ENCODE data around the gene NCKAP1.
"Not testable (repeated sequence)": the region's sequence is repeated elsewhere in the genome, so short reads cannot be mapped to it uniquely, and the experiment has no call there.

Gene NCKAP1

DNA sequence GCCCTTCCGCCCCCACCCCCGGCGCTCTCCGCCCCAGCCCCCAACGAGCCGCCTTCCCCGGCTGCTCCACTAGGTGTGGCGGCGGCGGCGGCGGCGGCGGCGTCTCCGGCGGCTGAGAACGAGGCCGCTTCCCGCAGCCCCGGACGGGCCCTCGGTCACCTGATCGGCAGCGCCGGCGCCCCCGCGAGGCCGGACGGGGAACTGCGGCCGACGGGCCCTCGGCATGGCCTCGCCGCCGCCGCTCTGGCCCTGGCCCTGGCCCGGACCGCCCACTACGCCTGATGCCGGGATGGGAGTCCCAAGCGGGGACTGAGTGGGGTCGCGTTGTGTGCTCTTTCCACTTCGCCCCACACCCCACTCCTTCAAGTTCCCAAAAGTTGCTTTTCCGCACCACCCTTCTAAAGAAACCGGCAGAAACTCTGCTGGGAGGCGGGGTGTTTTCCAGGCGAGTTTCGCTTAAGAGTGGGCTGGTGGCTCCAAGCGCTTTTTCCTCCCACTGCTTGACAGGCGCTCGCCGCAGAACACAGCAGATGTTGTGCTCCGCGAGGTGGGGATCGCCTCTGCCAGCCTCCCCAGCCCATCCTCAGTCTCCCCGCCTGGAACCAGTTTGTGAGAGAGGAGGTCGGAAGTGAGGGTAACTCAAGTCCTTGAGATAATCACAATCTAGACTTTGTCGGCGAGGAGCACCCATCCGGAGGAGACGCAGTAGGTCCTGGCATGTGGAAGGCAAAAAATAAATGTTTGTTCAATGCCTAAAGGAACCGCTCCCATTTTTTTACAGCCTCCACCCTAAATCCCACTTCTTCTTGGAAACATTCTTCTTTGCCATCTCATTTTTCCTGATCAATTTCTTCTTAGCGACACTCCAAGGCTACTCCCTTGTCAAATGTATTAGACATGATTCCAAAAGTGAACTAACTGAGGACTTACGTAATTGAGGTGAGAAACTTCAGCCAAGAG lies at the start of gene NCKAP1:
TSS of gene NCKAP1 (minus strand) at position 117 of the 960 bp plus-strand sequence. CDS start 358 bp downstream, outside the sequence.
- peak; percentile 71 to 82 for DNase-seq (ENCODE audit: low read depth in 2 of 2)

GRCh38 chr2:183081911-183082310 lies 43.7 kb upstream of the NCKAP1 start:
- DNase-seq (ENCODE audit: low read depth in 2 of 2): no peak

- DNase-seq (ENCODE audit: low read depth in 2 of 2): no peak
These were observed 41.0 kb upstream of the NCKAP1 start for GRCh38 chr2:183079139-183079775.

DNA sequence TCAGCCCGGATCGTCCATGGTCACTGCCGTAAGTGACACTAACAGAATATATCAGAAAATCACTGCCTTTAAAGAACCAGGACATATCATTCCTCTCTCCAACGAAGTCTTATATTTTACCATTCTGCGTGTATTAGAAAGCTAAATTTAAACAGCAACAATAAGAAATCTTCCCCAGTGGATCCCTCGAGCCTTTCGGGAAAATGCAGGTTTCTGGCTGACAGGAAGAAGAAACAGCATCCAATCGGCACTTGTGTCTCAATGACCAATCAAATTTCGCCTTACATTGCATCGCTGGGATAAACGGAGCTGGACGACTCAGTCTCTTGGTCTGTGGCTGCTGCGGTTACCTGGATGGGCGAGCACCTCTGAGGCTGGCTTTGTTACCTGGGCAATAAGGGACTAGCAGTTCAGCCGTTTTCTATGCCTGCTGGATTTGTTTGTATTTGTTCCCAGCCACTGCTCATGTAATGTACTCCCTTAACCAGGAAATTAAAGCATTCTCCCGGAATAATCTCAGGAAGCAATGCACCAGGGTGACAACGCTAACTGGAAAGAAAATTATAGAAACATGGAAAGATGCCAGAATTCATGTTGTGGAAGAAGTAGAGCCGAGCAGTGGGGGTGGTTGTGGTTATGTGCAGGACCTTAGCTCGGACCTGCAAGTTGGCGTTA lies 40.3 kb upstream of the NCKAP1 start, which contains the start of gene DUSP19:
TSS of gene DUSP19 (plus strand) at position 284 of the 675 bp plus-strand sequence. CDS start at position 471, 187 bp downstream.
- peak; percentile 56 to 76 for DNase-seq (ENCODE audit: low read depth in 2 of 2)

DNA sequence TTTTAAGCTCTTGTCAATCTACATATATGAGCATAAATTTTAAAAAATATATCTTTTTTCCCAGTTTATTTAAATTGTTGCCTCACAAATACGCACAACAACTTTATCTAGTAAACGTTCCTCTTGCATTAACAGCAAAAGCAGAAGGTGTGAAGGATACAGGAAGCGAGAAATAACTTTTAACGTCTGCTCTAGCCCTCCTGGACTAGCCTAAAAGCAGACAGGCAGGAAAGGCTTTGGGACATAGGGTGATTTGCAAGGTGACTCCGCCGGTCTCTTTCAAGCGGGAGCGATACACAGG lies 39.9 kb upstream of the NCKAP1 start:
- DNase-seq (ENCODE audit: low read depth in 2 of 2): no peak

GRCh38 chr2:183072177-183072576 lies 33.9 kb upstream of the NCKAP1 start:
- DNase-seq (ENCODE audit: low read depth in 2 of 2): no peak

DNA sequence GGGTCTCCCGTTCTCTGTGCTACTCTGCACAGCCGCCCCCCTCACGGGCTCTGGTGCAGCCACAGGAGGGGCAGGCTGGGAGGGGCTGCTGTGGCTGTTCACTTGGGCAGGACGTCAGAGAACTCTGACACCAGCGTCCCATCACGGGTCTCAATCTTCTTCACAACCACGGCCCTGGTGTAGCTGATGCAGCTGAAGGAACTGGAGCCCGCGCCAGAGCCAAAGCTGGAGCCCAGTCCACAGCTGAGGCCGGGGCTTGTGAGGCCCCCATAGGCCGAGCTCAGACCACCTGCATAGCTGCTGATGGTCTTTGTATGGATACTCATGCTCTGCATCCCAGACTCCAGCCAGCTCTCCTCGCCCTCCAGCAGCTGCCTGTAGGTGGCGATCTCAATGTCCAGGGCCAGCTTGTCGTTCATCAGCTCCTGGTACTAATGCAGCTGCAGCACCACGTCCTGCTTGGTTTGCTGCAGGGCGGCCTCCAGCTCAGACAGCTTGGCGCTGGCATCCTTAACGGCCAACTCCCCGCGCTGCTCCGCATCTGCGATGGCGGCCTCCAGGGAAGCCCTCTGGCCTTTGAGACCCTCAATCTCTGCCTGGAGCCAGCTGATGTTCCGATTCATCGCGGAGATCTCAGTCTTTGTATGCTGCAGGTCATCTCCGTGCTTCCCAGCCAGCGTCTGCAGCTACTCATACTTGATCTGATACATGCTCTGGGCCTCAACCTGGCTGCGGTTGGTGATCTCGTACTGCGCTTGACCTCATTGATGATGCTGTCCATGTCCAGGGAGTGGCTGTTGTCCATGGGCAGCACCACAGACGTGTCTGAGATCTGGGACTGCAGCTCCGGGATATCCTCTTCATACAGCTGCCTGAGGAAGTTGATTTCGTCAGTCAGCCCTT lies 32.9 kb upstream of the NCKAP1 start:
- DNase-seq (ENCODE audit: low read depth in 2 of 2): no peak

- no peak for DNase-seq (ENCODE audit: low read depth in 2 of 2)
These were observed 30.9 kb upstream of the NCKAP1 start for GRCh38 chr2:183069174-183069573.

DNA sequence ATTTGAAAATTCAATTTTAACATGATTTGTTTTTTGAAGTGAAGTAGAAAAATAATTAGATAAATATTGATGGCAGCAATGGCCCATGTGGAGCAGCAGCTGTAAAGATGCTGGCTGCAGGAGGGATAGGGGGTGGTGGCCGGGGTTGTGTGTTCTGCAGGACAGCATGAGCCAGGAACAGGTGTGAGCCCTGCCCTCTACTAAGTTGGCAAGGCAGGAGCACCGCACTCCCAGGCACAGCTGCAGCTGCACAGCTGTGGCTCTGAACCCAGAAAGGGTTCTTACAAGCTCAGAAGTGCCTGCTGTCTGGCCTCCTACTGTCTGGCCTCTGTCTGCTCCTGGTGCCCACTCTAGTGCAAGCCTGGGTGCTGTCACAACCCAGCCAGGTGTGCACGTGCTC lies 30.3 kb upstream of the NCKAP1 start:
- DNase-seq (ENCODE audit: low read depth in 2 of 2): no peak

- no peak for DNase-seq (ENCODE audit: low read depth in 2 of 2)
These were observed 24.8 kb upstream of the NCKAP1 start for GRCh38 chr2:183063083-183063482.

DNA sequence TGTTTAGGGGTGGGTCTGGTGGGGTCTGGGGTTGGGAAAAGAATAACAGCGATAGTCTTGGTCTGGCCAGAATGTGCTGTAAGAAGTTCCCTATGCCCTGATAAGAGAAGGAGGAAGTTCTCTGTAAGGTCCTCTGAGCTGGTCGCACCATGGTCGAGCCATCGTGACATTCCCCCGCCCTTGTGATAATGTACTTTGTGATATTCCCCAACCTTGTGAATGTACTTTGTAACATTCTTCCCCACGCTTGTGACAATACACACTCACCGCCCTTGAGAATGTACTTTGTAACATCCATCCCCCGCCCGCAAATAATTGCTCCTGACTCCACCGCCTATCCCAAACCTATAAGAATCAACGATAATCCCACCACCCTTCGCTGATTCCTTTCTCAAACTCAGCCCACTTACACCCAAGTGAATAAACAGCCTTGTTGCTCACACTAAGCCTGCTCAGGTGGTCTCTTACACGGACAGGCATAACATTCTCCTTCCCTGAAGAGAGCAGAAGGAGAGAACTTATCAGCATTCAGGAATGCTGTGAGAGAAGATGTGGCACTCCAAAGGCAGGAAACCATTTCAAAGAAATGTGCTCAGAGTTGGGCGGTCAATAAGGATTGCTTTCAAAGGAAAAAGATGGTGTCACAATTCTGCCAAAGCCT lies 22.4 kb upstream of the NCKAP1 start:
- DNase-seq (ENCODE audit: low read depth in 2 of 2): no peak

GRCh38 chr2:183059561-183059960 lies 21.3 kb upstream of the NCKAP1 start:
- no peak for DNase-seq (ENCODE audit: low read depth in 2 of 2)

DNA sequence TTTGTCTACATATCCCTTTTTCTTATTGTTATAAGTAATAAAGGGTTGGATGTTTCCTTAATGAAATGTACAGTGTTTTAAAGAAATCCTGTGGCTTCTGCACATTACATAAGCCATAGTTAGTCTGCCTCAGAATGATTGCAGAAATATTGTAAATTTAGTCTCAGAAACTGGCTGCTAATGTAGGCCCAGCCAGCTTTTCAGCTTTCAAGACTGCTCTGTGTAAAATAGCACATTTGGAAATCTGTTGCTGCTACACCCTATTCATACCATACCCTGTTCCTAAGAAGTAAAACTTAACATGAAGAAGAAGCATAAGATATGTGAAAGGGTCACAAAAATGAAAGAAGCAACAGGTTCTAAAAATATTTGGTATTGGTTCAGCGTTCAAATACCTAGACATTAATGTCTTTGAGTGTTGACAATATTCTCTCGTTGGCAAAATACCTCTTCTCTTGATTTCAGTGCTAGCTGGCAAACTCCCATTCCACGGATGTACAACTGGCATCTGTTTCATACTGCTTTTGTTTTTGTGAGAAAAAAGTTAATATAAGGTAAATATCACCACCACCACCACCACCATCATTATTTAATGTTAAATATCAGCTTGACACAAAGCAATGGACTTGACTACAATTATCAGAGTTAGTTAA lies 19.2 kb upstream of the NCKAP1 start:
- DNase-seq (ENCODE audit: low read depth in 2 of 2): no peak

DNA sequence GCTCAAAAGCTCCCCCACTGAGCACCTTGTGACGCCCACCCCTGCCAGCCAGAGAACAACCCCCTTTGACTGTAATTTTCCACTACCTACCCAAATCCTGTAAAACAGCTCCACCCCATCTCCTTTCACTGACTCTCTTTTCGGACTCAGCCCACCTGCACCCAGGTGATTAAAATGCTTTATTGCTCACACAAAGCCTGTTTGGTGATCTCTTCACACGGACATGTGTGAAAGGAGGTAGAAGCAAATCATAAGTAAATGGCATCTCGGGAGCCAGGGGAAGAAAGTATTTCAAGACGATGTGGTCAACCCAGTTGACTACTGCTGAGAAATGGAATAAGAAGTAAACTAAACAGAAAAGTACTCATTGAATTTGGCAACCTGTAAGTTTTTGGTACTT lies 11.2 kb upstream of the NCKAP1 start:
- no peak for DNase-seq (ENCODE audit: low read depth in 2 of 2)

DNA sequence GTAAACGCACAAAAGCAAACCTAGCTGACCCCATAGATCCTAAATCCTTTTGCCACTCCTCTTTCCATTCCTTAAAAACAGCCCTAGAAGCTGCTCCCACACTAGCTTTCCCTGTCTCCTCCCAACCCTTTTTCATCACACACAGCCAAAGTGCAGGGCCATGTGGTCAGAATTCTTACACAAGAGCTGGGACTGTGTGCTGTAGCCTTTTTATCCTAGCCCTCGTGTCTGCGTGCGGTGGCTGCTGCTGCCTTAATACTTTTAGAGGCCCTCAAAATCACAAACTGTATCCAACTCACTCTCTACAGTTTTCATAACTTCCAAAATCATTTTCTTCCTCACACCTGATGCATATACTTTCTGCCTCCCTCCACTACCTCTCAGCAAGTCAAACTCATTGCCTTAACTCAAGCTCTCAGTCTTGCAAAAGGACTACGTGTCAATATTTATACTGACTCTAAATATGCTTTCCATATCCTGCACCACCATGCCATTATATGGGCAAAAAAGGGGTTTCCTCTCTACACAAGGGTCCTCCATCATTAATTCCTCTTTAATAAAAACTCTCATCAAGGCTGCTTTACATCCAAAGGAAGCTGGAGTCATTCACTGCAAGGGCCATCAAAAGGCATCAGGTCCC lies 9.3 kb upstream of the NCKAP1 start:
- DNase-seq (ENCODE audit: low read depth in 2 of 2): not testable (repeated sequence)

DNA sequence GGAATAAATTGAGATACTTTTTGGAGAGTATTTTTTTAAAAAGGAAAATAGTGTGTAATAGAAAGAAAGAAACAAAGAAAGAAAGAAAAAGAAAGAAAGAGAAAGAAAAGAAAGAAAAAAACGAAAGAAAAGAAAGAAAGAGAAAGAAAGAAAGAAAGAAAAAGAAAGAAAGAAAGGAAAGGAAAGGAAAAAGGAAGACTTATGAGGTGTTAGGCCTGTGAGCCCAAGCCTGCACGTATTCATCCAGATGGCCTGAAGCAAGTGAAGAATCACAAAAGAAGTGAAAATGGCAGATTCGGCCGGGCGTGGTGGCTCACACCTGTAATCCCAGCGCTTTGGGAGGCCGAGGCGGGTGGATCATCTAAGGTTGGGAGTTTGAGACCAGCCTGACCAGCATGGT lies 5.3 kb upstream of the NCKAP1 start:
- not testable (repeated sequence) for DNase-seq (ENCODE audit: low read depth in 2 of 2)

DNA sequence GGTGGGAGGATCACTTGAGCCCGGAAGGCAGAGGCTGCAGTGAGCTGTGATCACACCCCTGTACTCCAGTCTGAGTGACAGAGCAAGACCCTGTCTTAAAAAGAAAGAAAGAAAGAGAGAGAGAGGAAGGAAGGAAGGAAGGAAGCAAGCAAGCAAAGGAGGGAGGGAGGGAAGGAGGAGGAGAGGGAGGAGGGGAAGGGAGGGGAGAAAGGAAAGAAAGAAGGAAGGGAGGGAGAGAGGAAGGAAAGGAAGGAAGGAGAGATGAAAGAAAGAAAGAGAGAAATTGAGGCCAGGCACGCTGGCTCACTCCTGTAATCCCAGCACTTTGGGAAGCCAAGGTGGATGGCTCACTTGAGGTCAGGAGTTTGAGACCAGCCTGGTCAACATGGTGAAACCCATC lies 2.3 kb upstream of the NCKAP1 start:
- no peak for DNase-seq (ENCODE audit: low read depth in 2 of 2)

GRCh38 chr2:183037553-183038340 lies 510 bp downstream of the NCKAP1 start:
- peak in 1 of 2 donors; percentile 4 for DNase-seq (ENCODE audit: low read depth in 2 of 2)

DNA sequence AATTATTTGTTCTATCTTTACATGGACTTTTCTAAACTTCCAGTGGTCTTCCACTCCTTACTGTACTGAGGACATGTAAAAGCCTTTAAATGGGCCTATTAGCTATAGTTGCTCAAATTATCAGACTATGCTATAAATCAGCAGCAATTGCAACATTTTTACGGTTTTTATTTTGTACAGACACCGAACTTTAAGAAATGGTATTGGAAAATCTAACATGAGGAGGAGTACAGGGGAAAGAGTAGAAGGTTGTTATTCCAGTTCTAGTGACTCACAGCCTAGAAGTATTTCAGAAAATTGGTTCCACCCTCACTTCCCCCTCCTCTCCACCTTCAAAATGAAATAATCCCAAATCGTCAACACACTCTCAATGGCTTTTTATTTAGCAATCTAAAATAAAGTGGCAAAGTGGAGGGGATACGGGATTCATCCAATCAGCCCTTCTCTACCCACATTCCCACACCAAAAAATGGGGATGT lies 1.1 kb downstream of the NCKAP1 start:
- no peak for DNase-seq (ENCODE audit: low read depth in 2 of 2)

Measured in stimulated activated CD4-positive, alpha-beta T cell treated with anti-CD3 and anti-CD28 coated beads, Interleukin-1b, Interleukin-23, amount 100 ng/mL, for 1 hour (primary cell).